GM18870 (cell line): ENCODE data around the gene TRIM2.

Source experiments
- ATAC-seq: cut with Tn5 transposase; IDR thresholded peaks from one replicate; pipeline ENCODE4 v1.9.1; 2021; ENCODE audit warnings: moderate library complexity; ENCODE audit not compliant: unreplicated experiment

Gene TRIM2

DNA sequence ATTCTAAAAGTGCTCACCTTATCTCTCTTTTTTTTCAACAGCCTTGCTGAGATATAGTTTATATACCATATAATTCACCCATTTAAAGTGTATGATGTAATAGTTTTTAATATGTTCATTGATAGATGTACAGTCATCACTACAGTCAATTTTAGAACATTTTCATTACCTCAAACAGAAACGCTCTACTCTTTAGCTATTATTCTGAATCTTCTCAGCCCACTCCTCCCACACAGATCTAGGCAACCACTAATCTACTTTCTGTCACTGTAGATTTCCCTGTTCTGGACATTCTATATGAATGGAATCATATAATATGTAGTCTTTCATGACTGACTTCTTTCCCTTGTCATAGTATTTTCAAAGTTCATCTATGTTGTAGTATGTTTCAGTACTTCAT lies 162.8 kb downstream of the TRIM2 start:
- ATAC-seq, result no peak

DNA sequence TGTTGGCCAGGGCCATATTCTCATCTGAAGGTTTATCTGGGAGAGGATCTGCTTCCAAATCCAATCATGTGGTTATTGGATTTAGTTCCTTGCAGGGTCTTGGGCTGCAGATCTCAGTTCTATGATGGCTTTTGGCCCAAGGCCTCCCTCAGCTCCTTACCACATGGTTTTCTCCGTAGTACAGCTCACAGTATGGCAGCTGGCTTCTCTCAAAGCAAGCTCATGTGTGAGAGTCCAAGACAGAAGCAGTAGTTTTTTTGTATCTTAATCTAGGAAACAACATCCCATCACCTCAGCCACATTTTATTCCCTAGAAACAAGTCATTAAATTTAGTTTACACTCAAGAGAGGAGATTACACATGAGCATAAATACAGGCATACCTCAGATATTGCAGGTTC lies 164.8 kb downstream of the TRIM2 start:
- no peak for ATAC-seq

DNA sequence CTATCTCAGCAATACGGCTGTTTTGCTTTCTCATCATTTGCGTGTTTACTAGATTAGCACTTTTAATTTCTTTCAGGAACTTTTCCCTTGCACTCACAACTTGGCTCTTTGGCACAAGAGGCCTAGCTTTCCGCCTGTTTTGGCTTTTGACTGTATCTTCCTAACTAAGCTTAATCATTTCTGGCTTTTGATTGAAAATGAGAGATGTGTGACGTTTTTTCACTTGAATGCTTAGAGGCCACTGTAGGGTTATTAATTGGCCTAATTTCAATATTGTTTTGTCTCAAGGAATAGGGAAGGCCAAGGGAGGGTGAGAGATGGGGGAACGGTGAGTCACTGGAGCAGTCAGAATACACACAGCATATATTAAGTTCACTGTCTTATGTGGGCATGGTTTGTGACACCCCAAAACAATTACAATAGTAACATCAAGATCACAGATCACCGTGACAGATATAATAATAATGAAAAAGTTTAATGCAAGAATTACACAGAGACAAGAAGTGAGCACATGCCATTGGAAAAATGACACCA lies 167.5 kb downstream of the TRIM2 start:
- no peak for ATAC-seq

DNA sequence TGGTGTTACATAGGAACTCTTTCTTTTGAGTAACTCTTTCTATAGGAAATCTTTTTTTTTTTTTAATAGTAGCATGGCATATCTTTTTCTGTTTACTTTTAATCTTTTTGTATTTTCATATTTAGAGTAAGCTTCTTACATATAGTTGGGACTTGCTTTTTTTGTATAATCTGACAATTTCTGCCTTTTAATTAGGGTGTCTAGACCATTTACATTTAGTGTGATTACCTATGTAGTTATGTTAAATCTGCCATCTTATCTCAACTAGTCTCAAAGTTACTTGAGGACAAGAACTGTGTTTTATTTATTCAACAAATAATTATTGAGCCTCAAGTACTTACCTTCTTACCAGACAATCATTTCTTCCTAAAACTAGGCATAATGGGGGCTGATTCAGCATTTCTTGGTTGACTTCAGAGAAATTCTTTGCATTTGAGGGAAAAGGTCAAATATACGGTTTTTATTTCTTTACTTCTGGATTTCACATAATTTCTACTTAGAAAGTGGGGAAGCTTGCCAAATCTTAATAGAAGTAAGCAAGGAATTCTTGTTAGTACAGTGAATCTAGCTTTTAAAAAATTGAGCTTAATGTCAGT lies 168.8 kb downstream of the TRIM2 start:
- ATAC-seq, result no peak

DNA sequence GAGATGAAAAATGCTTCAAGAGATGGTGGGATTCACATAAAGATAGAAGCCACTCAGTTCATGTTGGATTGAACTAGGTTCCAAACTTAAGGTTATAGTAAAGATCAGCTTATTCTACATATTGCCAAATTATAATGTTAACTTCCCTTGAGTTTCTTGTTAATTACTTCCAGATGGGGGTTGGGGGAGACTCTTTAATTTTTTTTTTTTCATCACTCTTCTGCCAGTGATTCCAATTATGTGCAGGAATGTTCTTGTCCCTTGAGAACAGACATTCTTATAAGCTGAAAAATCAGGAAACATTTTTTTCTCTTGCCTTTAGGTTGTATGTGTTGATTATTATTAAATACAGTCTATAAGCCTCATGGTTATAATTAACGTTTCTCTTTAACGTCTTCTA lies 170.2 kb downstream of the TRIM2 start:
- ATAC-seq, result no peak

DNA sequence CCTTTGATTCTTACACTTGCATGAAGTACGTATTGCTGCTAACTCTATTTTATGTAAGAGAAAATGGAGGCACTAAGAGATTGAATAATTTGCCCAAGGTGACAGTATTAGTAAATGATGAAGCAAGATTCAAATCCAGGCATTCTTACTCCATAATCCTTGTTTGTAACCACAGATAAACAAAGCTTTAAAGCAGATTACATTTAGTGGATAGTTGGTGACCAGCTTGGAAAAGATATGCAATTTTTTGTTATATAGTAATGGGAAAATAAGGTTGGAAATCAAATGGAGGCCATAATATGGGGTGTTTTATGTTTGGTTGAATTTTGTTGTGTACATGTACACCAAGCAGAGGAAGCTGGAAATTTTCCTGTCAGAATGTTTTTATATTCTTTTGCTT lies 171.1 kb downstream of the TRIM2 start:
- no peak for ATAC-seq

DNA sequence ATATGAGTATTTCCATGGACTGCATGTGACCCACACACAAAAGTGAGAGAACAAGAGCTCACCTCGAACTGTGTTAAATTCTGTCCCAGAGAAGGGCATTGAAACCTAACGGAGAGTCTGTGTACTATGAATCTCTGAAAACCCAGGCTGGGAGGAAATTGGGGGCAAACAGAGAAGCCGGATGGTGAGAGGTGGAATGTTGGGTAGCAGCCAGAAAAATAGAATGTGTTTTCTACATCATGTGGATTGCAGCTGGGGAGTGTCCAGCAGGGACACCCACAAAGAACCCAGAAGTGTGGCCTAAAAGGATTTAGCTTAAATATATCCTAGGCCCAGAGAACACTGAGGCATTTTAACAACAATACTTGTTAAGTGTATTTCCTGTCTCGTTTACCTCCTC lies 178.9 kb downstream of the TRIM2 start:
- no peak for ATAC-seq

DNA sequence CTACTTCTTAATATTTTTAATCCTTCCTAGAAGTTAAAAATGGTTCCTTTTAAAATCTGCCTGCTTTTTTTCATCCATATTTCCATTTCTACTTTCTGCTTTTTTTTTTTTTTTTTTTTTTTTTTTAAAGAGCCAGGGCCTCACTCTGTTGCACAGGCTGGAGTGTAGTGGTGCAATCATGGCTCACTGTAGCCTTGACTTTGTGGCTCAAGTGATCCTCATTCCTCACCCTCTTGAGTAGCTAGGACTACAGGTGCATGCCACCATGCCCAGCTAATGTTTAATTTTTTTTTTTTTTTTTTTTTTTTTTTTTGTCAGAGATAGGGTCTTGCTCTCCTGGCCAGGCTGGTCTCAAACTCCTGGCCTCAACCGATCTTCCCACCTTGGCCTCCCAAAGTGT lies 179.9 kb downstream of the TRIM2 start:
- ATAC-seq, result no peak

DNA sequence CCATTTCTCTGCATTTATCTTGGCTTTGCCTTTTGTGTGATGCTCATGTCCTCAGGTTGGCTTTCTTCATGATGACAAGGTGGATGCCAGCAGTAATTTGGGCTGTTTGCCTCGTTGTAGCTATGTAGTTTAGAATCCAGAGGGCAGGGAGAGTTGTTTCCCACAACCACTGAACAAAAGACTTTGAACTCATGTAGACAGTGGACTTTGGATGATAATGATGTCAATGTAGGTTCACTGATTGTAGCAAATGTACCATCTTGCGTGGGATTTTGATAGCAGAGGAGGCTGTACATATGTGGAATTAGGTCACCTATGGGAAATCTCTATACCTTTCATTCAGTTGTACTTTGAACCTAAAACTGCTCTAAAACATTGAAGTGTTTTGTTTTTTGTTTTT lies 181.5 kb downstream of the TRIM2 start:
- no peak for ATAC-seq

DNA sequence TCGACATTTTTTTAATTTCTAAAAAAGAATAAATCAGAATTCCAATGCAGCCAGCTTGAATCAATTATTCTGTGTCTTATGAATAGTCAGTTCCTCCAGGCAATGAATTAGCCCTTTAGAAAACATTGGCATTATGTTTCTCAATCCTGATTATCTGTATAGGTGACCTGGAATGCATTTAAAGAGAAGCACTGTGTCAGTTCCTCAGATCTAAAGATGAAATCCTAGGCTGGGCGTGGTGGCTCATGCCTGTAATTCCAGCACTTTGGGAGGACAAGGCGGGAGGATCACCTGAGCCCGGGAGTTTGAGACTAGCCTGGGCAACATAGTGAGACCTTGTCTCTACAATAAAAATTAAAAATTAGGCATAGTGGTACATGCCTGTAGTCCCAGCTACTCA lies 183.7 kb downstream of the TRIM2 start:
- no peak for ATAC-seq
